Measurements from ENCODE around the gene TMEM14C.

TMEM14C gene

GRCh38 chr6:10721850-10722569 is 860 bp upstream of the TMEM14C start:
- Histone ChIP-seq H3K4me1 (ENCODE audit: insufficient read depth, low read length, severe bottlenecking) (peaks cover 45% of the 10 kb centered on the region), H3K36me3 (ENCODE audit: insufficient read depth, low read length) (peaks cover 12% of the 10 kb centered on the region), H4K20me1 (ENCODE audit: insufficient read depth, low read length) (no peaks in the 10 kb centered on the region), H3K9me3 (ENCODE audit: low read length) (0 out of 2 replicates have a peak, but pooled peaks cover 3% of the 10 kb centered on the region), H2AFZ (ENCODE audit: low read length) (no peak overlapping the region), H3K4me2 (ENCODE audit: low read length) (peak overlapping the region; percentile 73), H3K9me2 (ENCODE audit: low read depth, low read length) (no peaks in the 10 kb centered on the region), H3K9ac (ENCODE audit: low read length) (peak overlapping the region; percentile 93), H3F3A (ENCODE audit: insufficient read depth, low read length) (no peaks in the 10 kb centered on the region), H3K27ac (ENCODE audit: low read depth, low read length, poor library complexity, severe bottlenecking) (peak overlapping the region; percentile 88), H3K4me3 (ENCODE audit: low read depth, low read length, poor library complexity, severe bottlenecking) (peak overlapping the region; percentile 70), H3K79me2 (ENCODE audit: insufficient read depth, low read length) (no peaks in the 10 kb centered on the region), H3K27me3 (ENCODE audit: insufficient read depth, low read length) (no peaks in the 10 kb centered on the region)
- TF ChIP-seq EZH2 (IDR thresholded peaks at IDR 0.05; ENCODE audit: borderline replicate concordance, low read length) (no peak), CTCF (IDR thresholded peaks at IDR 0.05; ENCODE audit: low read length) (no peak)

GRCh38 chr6:10722570-10722819 is 375 bp upstream of the TMEM14C start:
- no peaks in the 10 kb centered on the region for H3K9me2 ChIP-seq (ENCODE audit: low read depth, low read length)
- TF ChIP-seq CTCF (IDR thresholded peaks at IDR 0.05; ENCODE audit: low read length) (no peak), EZH2 (IDR thresholded peaks at IDR 0.05; ENCODE audit: borderline replicate concordance, low read length) (no peak)
- peak overlapping the region; percentile 73 for H3K4me2 ChIP-seq (ENCODE audit: low read length)
- peak overlapping the region; percentile 88 for H3K27ac ChIP-seq (ENCODE audit: low read depth, low read length, poor library complexity, severe bottlenecking)
- peak overlapping the region; percentile 93 for H3K9ac ChIP-seq (ENCODE audit: low read length)
- H3K36me3 ChIP-seq (ENCODE audit: insufficient read depth, low read length): peaks cover 12% of the 10 kb centered on the region
- H2AFZ ChIP-seq (ENCODE audit: low read length): no peak overlapping the region
- 0 out of 2 replicates have a peak, but pooled peaks cover 3% of the 10 kb centered on the region for H3K9me3 ChIP-seq (ENCODE audit: low read length)
- H3K27me3 ChIP-seq (ENCODE audit: insufficient read depth, low read length): no peaks in the 10 kb centered on the region
- peak overlapping the region; percentile 70 for H3K4me3 ChIP-seq (ENCODE audit: low read depth, low read length, poor library complexity, severe bottlenecking)
- H3K4me1 ChIP-seq (ENCODE audit: insufficient read depth, low read length, severe bottlenecking): peaks cover 45% of the 10 kb centered on the region
- H3F3A ChIP-seq (ENCODE audit: insufficient read depth, low read length): no peaks in the 10 kb centered on the region
- no peaks in the 10 kb centered on the region for H4K20me1 ChIP-seq (ENCODE audit: insufficient read depth, low read length)
- H3K79me2 ChIP-seq (ENCODE audit: insufficient read depth, low read length): no peaks in the 10 kb centered on the region

GRCh38 chr6:10723567-10723881 is 654 bp downstream of the TMEM14C start:
- H3K4me1 ChIP-seq (ENCODE audit: insufficient read depth, low read length, severe bottlenecking): peaks cover 45% of the 10 kb centered on the region
- peak overlapping the region; percentile 70 for H3K4me3 ChIP-seq (ENCODE audit: low read depth, low read length, poor library complexity, severe bottlenecking)
- no peaks in the 10 kb centered on the region for H3K9me2 ChIP-seq (ENCODE audit: low read depth, low read length)
- H3K4me2 ChIP-seq (ENCODE audit: low read length): peak overlapping the region; percentile 73
- peaks cover 21% of the 10 kb centered on the region for H3K36me3 ChIP-seq (ENCODE audit: insufficient read depth, low read length)
- H2AFZ ChIP-seq (ENCODE audit: low read length): no peak overlapping the region
- H3K79me2 ChIP-seq (ENCODE audit: insufficient read depth, low read length): no peaks in the 10 kb centered on the region
- H3K9me3 ChIP-seq (ENCODE audit: low read length): 0 out of 2 replicates have a peak, but pooled peaks cover under 1% of the 10 kb centered on the region
- H3K27ac ChIP-seq (ENCODE audit: low read depth, low read length, poor library complexity, severe bottlenecking): peak overlapping the region; percentile 88
- H3K27me3 ChIP-seq (ENCODE audit: insufficient read depth, low read length): no peaks in the 10 kb centered on the region
- no peaks in the 10 kb centered on the region for H4K20me1 ChIP-seq (ENCODE audit: insufficient read depth, low read length)
- H3K9ac ChIP-seq (ENCODE audit: low read length): peak overlapping the region; percentile 93
- H3F3A ChIP-seq (ENCODE audit: insufficient read depth, low read length): no peaks in the 10 kb centered on the region
- TF ChIP-seq EZH2 (IDR thresholded peaks at IDR 0.05; ENCODE audit: borderline replicate concordance, low read length) (no peak), CTCF (IDR thresholded peaks at IDR 0.05; ENCODE audit: low read length) (no peak)
